Loucy (cell line): ENCODE measurements around the gene NMRK1.
A peak's percentile ranks its signal among the peaks of the same experiment; 100 is the strongest.

Experiments used
- H2AFZ ChIP-seq: fragments of 200-600 bp; sonication (generic); 2 replicates; pipeline ENCODE4 v1.6.0; 2016; ENCODE audit warnings: antibody characterized with exemption, mild to moderate bottlenecking, low read length, moderate library complexity
- H3F3A ChIP-seq: fragments of 200-600 bp; 2 replicates; pipeline ENCODE4 v1.6.0; 2016; ENCODE audit warnings: antibody characterized with exemption, low read depth, mild to moderate bottlenecking
- H3K27me3 ChIP-seq: fragments of 200-600 bp; sonication (generic); 2 replicates; pipeline ENCODE4 v1.6.1; 2014; ENCODE audit warnings: low read length, mild to moderate bottlenecking; ENCODE audit not compliant: insufficient read depth, poor library complexity, severe bottlenecking
- H3K36me3 ChIP-seq: fragments of 200-600 bp; sonication (generic); 2 replicates; pipeline ENCODE4 v1.6.1; 2016; ENCODE audit warnings: low read length; ENCODE audit not compliant: insufficient read depth
- H3K4me1 ChIP-seq: fragments of 200-600 bp; sonication (generic); 2 replicates; pipeline ENCODE4 v1.5.1; 2014; ENCODE audit warnings: low read length, mild to moderate bottlenecking; ENCODE audit not compliant: insufficient read depth, poor library complexity, severe bottlenecking
- H3K4me2 ChIP-seq: fragments of 200-600 bp; sonication (generic); 2 replicates; pipeline ENCODE4 v1.6.0; 2014; ENCODE audit warnings: antibody characterized with exemption, low read length, low read depth, mild to moderate bottlenecking; ENCODE audit not compliant: poor library complexity, severe bottlenecking
- H3K4me3 ChIP-seq: fragments of 200-600 bp; sonication (generic); 2 replicates; pipeline ENCODE4 v1.5.1; 2014; ENCODE audit warnings: low read length, mild to moderate bottlenecking, mixed read lengths; ENCODE audit not compliant: poor library complexity, severe bottlenecking
- H3K79me2 ChIP-seq: fragments of 200-600 bp; sonication (generic); 2 replicates; pipeline ENCODE4 v1.6.1; 2014; ENCODE audit warnings: low read length; ENCODE audit not compliant: insufficient read depth
- H3K9ac ChIP-seq: fragments of 200-600 bp; sonication (generic); 2 replicates; pipeline ENCODE4 v1.6.0; 2014; ENCODE audit warnings: mild to moderate bottlenecking, low read depth, low read length, moderate library complexity; ENCODE audit not compliant: poor library complexity, severe bottlenecking
- H3K9me2 ChIP-seq: fragments of 200-600 bp; sonication (generic); replicated peaks from 2 replicates; pipeline ENCODE4 v1.6.1; 2016; ENCODE audit warnings: low read depth, low read length, mixed read lengths
- H3K9me3 ChIP-seq: fragments of 200-600 bp; sonication (generic); 2 replicates; pipeline ENCODE4 v1.6.1; 2014; ENCODE audit warnings: mild to moderate bottlenecking, antibody characterized with exemption, low read length, low read depth; ENCODE audit not compliant: insufficient read depth
- H4K20me1 ChIP-seq: fragments of 200-600 bp; sonication (generic); 2 replicates; pipeline ENCODE4 v1.6.0; 2014; ENCODE audit warnings: antibody characterized with exemption, low read length, mild to moderate bottlenecking; ENCODE audit not compliant: insufficient read depth, poor library complexity, severe bottlenecking
- CTCF ChIP-seq: fragments of 200-600 bp; sonication (generic); conservative IDR thresholded peaks from 2 replicates; pipeline ENCODE4 v1.5.1; 2014; ENCODE audit warnings: mild to moderate bottlenecking, antibody characterized with exemption, low read length
- EZH2phosphoT487 ChIP-seq: fragments of 200-600 bp; IDR thresholded peaks from 2 replicates; pipeline ENCODE4 v1.6.1; 2018; ENCODE audit warnings: antibody characterized with exemption, mild to moderate bottlenecking, moderate library complexity, borderline replicate concordance

Gene NMRK1

DNA sequence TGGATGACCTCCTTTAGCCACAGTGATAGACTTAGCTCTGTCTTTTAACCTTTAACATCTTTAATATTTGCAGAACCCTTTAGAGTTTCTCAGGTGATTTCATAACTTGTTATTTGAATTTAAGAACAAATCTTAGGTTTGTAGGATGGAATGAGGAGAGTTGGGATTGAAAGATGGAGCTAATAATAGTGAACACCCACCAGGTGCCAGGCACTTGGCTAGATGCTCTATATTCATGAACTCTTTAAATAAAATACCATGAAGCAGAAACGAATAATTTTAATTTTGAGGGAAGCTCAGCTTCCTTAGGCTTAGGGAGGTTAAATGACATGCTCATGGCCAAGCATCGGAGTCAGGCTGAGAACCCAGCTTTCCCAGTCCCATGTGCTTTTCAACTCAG, 40.4 kb downstream of the NMRK1 start:
- TF ChIP-seq CTCF (no peak), EZH2phosphoT487 (no peak)
- no peak overlapping the region for H3K4me3 ChIP-seq
- no peak overlapping the region for H2AFZ ChIP-seq
- no peak overlapping the region for H3K4me2 ChIP-seq
- no peaks in the 10 kb centered on the region for H3K27me3 ChIP-seq
- no peaks in the 10 kb centered on the region for H4K20me1 ChIP-seq
- H3K36me3 ChIP-seq = no peaks in the 10 kb centered on the region
- no peaks in the 10 kb centered on the region for H3F3A ChIP-seq
- H3K9ac ChIP-seq = no peak overlapping the region
- H3K9me2 ChIP-seq = no peaks in the 10 kb centered on the region
- H3K4me1 ChIP-seq = no peaks in the 10 kb centered on the region
- H3K9me3 ChIP-seq = no peaks in the 10 kb centered on the region
- H3K79me2 ChIP-seq = no peaks in the 10 kb centered on the region

DNA sequence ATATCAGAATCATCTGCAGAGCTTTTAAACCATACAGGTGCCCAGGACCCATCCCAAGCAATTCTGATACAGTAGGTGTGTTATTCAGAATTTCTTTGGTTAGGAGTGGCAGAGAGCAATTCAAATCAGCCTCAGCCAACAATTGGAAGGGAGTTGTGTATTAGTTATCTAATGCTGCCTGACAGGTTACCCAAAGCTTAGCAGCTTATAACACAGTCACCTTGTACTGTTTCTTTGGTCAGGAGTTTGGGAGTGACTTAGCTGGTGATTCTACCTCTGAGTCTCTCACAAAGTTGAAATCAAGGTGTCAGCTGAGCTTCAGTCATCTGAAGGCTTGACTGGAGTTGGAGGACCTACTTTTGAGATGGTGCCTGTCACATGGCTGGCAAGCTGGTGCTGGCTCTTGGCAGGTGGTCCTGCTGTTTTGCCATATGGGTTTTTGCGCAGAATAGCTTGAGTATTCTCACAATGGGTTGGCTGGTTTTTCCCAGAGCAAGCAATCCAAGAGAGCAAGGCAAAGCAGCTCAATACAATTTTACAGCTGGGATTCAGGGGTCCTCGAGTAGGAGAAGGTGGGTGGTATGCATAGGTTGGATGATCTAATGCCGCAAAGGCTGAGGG, 41.1 kb downstream of the NMRK1 start:
- TF ChIP-seq CTCF (no peak), EZH2phosphoT487 (no peak)
- Histone ChIP-seq H4K20me1 (no peaks in the 10 kb centered on the region), H2AFZ (no peak overlapping the region)

DNA sequence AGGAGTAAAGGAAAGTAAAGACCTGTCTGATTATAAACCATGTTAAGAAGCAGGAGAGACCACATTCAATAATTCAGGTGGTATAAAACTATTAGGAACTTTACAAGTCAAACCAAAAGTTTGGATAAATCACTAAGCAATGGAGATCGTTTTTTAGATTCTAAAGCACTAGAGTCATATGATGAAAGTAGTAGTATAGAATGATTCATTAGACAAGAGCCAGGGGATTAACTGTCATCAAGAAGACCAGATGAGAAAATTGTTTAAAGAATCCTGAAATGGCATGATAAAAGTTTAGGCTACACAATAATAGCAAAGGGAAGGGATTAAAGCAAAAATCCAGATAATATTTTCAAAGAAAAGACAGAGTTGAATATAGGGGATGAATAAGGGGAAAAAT, 46.9 kb downstream of the NMRK1 start:
- no peaks in the 10 kb centered on the region for H3F3A ChIP-seq
- no peaks in the 10 kb centered on the region for H3K36me3 ChIP-seq
- TF ChIP-seq EZH2phosphoT487 = no peak
- H3K9ac ChIP-seq = no peak overlapping the region
- 0 out of 2 replicates have a peak overlapping the region, but pooled peaks have one; percentile 23 for H2AFZ ChIP-seq
- H3K27me3 ChIP-seq = no peaks in the 10 kb centered on the region
- no peaks in the 10 kb centered on the region for H3K4me1 ChIP-seq
- no peak overlapping the region for H3K4me3 ChIP-seq
- no peak overlapping the region for H3K4me2 ChIP-seq
- H3K9me3 ChIP-seq = no peaks in the 10 kb centered on the region
- no peaks in the 10 kb centered on the region for H3K9me2 ChIP-seq
- no peaks in the 10 kb centered on the region for H4K20me1 ChIP-seq
- H3K79me2 ChIP-seq = no peaks in the 10 kb centered on the region

More for the DNA sequence above, 41.1 kb downstream of the NMRK1 start:
- no peaks in the 10 kb centered on the region for H3K9me3 ChIP-seq
- H3K4me3 ChIP-seq = no peak overlapping the region
- no peaks in the 10 kb centered on the region for H3K4me1 ChIP-seq
- no peaks in the 10 kb centered on the region for H3K9me2 ChIP-seq
- no peaks in the 10 kb centered on the region for H3K79me2 ChIP-seq
- no peaks in the 10 kb centered on the region for H3F3A ChIP-seq
- no peak overlapping the region for H3K4me2 ChIP-seq
- no peaks in the 10 kb centered on the region for H3K36me3 ChIP-seq
- H3K27me3 ChIP-seq = no peaks in the 10 kb centered on the region
- H3K9ac ChIP-seq = no peak overlapping the region

DNA sequence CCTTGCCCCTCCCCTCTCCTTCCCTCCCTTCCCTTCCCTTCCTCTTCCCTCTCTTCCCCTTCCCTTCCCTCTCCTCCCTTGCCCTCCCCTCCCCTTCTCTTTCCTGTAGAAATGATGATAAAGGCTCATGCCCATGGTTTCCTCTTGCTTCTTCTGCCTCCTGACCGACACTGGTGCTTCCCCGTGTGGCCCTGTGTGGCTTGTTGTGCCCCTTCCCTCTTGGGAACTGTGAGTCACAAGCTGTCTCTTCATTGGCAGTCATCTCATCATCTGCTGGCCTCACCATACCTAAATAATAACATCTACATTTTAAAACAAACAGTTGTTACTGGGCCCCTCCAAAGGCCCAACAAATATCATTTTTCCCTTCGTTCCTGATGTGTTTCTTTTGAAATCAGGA, 48.2 kb downstream of the NMRK1 start:
- no peaks in the 10 kb centered on the region for H3K9me2 ChIP-seq
- no peaks in the 10 kb centered on the region for H4K20me1 ChIP-seq
- H3F3A ChIP-seq = no peaks in the 10 kb centered on the region
- no peaks in the 10 kb centered on the region for H3K4me1 ChIP-seq
- no peaks in the 10 kb centered on the region for H3K27me3 ChIP-seq
- H3K9ac ChIP-seq = no peak overlapping the region
- no peak overlapping the region for H2AFZ ChIP-seq
- TF ChIP-seq EZH2phosphoT487 = no peak
- no peak for TF ChIP-seq CTCF
- no peaks in the 10 kb centered on the region for H3K36me3 ChIP-seq
- H3K9me3 ChIP-seq = no peaks in the 10 kb centered on the region
- H3K79me2 ChIP-seq = no peaks in the 10 kb centered on the region
- H3K4me2 ChIP-seq = no peak overlapping the region
- no peak overlapping the region for H3K4me3 ChIP-seq
